ENCODE measurements around the gene LMOD2.

The LMOD2 gene

DNA sequence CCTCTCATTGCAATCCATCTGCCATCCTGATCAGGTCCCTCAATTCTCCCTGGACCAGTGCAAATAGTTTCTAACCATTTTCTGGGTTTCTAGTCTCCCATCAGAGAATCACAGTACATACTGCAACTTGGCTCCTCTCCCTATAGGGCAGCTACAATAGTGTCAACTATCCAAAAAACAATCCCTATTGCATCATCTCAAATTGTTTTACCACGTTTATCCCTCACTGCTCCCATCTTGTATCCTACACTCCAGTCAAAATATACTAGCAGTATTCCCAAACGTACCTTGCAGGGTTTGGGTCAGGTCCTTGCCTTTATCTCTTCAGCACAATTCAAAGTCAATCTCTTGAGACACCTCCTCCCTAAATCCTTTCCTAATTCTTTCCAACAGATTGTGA is 30.4 kb upstream of the LMOD2 start:
- Histone ChIP-seq H3K4me1 (ENCODE audit: control insufficient read depth, low read length) (no peaks in the 10 kb centered on the region; the same call in 1 of the 2 replicates), H3K79me2 (ENCODE audit: control insufficient read depth, low read length) (no peaks in the 10 kb centered on the region), H3K9me2 (replicated peaks; ENCODE audit: control insufficient read depth, low read length) (no peaks in the 10 kb centered on the region), H3K27ac (ENCODE audit: low read depth, low read length) (no peak overlapping the region), H3K9me3 (ENCODE audit: control insufficient read depth, insufficient read depth, low read length) (no peaks in the 10 kb centered on the region), H3K36me3 (ENCODE audit: control insufficient read depth, low read length) (no peaks in the 10 kb centered on the region), H4K20me1 (ENCODE audit: control insufficient read depth, insufficient read depth, low read depth, low read length) (no peaks in the 10 kb centered on the region), H3K4me2 (ENCODE audit: low read length) (no peak overlapping the region), H3K4me3 (ENCODE audit: low read length) (no peak overlapping the region), H3F3A (ENCODE audit: control insufficient read depth, insufficient read depth) (no peaks in the 10 kb centered on the region), H3K27me3 (ENCODE audit: control insufficient read depth, low read length) (peaks cover 5% of the 10 kb centered on the region; the same call in 1 of the 2 replicates)
- TF ChIP-seq, protein P1, sequence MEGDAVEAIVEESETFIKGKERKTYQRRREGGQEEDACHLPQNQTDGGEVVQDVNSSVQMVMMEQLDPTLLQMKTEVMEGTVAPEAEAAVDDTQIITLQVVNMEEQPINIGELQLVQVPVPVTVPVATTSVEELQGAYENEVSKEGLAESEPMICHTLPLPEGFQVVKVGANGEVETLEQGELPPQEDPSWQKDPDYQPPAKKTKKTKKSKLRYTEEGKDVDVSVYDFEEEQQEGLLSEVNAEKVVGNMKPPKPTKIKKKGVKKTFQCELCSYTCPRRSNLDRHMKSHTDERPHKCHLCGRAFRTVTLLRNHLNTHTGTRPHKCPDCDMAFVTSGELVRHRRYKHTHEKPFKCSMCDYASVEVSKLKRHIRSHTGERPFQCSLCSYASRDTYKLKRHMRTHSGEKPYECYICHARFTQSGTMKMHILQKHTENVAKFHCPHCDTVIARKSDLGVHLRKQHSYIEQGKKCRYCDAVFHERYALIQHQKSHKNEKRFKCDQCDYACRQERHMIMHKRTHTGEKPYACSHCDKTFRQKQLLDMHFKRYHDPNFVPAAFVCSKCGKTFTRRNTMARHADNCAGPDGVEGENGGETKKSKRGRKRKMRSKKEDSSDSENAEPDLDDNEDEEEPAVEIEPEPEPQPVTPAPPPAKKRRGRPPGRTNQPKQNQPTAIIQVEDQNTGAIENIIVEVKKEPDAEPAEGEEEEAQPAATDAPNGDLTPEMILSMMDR (IDR thresholded peaks at IDR 0.05; ENCODE audit: low read depth, low read length, poor library complexity, severe bottlenecking): no peak
- TF ChIP-seq EZH2phosphoT487 (IDR thresholded peaks at IDR 0.05; ENCODE audit: borderline replicate concordance, low read length): no peak

DNA sequence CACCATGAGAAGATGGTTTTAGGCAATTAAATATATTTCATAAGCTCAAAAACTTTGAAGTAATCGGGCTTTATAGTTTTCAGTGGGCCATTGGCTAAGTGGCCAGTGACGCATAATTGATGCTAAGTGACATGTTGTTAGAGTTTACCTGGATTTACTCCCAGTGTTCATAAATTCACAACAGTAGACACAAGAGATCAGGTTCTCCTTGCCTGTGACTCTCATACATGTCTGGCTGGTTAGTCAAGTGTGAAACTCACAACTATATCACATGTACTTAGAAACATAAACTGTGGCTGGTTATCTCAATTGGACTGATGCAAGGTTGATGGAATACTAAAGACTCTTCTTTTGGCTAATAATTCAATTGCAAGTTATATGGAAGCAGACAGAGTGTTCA is 27.8 kb upstream of the LMOD2 start:
- Histone ChIP-seq H3K36me3 (ENCODE audit: control insufficient read depth, low read length) (no peaks in the 10 kb centered on the region), H3K27ac (ENCODE audit: low read depth, low read length) (no peak overlapping the region), H3F3A (ENCODE audit: control insufficient read depth, insufficient read depth) (no peaks in the 10 kb centered on the region), H3K79me2 (ENCODE audit: control insufficient read depth, low read length) (no peaks in the 10 kb centered on the region), H3K4me2 (ENCODE audit: low read length) (no peak overlapping the region), H3K27me3 (ENCODE audit: control insufficient read depth, low read length) (peaks cover 1% of the 10 kb centered on the region; the same call in 1 of the 2 replicates), H3K4me1 (ENCODE audit: control insufficient read depth, low read length) (no peaks in the 10 kb centered on the region; the same call in 1 of the 2 replicates), H3K9me2 (replicated peaks; ENCODE audit: control insufficient read depth, low read length) (no peaks in the 10 kb centered on the region), H4K20me1 (ENCODE audit: control insufficient read depth, insufficient read depth, low read depth, low read length) (no peaks in the 10 kb centered on the region), H3K4me3 (ENCODE audit: low read length) (no peak overlapping the region), H3K9me3 (ENCODE audit: control insufficient read depth, insufficient read depth, low read length) (no peaks in the 10 kb centered on the region)
- TF ChIP-seq EZH2phosphoT487 (IDR thresholded peaks at IDR 0.05; ENCODE audit: borderline replicate concordance, low read length): no peak
- TF ChIP-seq, protein P1 (IDR thresholded peaks at IDR 0.05; ENCODE audit: low read depth, low read length, poor library complexity, severe bottlenecking): no peak

DNA sequence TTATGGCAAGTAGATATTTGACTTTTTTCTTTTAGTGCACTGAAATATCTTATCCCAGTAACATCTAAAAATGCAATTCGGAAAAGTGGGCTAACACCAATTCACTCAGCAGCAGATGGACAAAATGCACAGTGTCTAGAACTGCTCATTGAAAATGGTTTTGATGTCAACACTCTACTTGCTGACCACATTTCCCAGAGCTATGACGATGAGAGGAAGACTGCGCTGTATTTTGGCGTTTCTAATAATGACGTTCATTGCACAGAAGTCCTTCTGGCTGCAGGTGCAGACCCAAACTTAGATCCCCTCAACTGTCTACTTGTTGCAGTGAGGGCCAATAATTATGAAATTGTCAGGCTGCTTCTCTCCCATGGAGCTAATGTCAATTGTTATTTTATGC is 26.8 kb upstream of the LMOD2 start:
- no peak overlapping the region for H3K4me3 ChIP-seq (ENCODE audit: low read length)
- H3K36me3 ChIP-seq (ENCODE audit: control insufficient read depth, low read length): no peaks in the 10 kb centered on the region
- no peaks in the 10 kb centered on the region for H3K27me3 ChIP-seq (ENCODE audit: control insufficient read depth, low read length)
- H3K4me1 ChIP-seq (ENCODE audit: control insufficient read depth, low read length): no peaks in the 10 kb centered on the region; the same call in 1 of the 2 replicates
- H3K4me2 ChIP-seq (ENCODE audit: low read length): no peak overlapping the region
- H3K9me3 ChIP-seq (ENCODE audit: control insufficient read depth, insufficient read depth, low read length): no peaks in the 10 kb centered on the region
- H3K9me2 ChIP-seq (replicated peaks; ENCODE audit: control insufficient read depth, low read length): no peaks in the 10 kb centered on the region
- no peaks in the 10 kb centered on the region for H4K20me1 ChIP-seq (ENCODE audit: control insufficient read depth, insufficient read depth, low read depth, low read length)
- no peaks in the 10 kb centered on the region for H3K79me2 ChIP-seq (ENCODE audit: control insufficient read depth, low read length)
- TF ChIP-seq, protein P1 (IDR thresholded peaks at IDR 0.05; ENCODE audit: low read depth, low read length, poor library complexity, severe bottlenecking): no peak
- TF ChIP-seq EZH2phosphoT487 (IDR thresholded peaks at IDR 0.05; ENCODE audit: borderline replicate concordance, low read length): no peak
- H3F3A ChIP-seq (ENCODE audit: control insufficient read depth, insufficient read depth): no peaks in the 10 kb centered on the region
- H3K27ac ChIP-seq (ENCODE audit: low read depth, low read length): no peak overlapping the region

All from DOHH2 (cell line).